ENCODE data around the gene ERBB4. TPM values are rescaled to one million over a fixed set of nuclear protein-coding genes. Genes with fewer than 3 reads are reported as not detected.

The ERBB4 gene
- total RNA-seq, 1 donor from 2014 or later, result 9.2 TPM

DNA sequence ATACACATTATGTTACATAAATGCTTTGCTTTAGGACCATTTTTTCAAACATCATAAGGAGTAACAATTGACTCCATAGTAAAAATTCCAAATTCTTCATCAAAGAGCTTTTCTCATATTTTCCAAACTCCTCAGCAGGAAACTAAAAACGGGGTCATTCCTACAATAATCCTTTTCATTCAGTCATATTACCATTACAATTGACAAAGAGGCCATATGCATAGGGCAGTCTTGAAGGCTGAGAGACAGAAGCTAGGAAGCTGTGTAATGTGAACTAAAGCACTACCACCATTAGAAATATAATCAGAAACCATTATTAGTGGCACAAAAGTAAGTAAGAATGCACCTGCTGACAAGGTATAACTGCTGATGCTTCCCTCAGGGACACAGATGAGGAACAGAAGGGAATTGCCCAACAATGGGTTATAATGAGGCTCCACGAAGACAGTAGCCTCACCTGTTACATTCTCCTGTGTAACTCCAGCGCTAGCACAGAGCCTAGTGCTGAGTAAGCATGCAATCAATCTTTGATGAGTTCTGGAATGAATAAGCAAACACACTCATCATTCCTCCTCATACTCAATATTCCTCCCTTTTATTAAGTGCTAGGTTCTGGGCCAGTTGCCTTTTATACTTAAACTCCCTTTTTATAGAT, 1039.9 kb downstream of the ERBB4 start:
- Mint-ChIP-seq H3K4me3 (no peak overlapping the region), H3K27me3 (ENCODE audit: low read depth) (no peaks in the 10 kb centered on the region), H3K4me1 (no peaks in the 10 kb centered on the region), H3K9me3 (peaks cover 1% of the 10 kb centered on the region), H3K27ac (no peak overlapping the region), H3K36me3 (peaks cover 3% of the 10 kb centered on the region)
- TF ChIP-seq CTCF (IDR thresholded peaks at IDR 0.05; ENCODE audit: unreplicated experiment), result no peak
- DNase-seq (ENCODE audit: low spot score in 2 of 2, unreplicated experiment in 2 of 2), result no peak

DNA sequence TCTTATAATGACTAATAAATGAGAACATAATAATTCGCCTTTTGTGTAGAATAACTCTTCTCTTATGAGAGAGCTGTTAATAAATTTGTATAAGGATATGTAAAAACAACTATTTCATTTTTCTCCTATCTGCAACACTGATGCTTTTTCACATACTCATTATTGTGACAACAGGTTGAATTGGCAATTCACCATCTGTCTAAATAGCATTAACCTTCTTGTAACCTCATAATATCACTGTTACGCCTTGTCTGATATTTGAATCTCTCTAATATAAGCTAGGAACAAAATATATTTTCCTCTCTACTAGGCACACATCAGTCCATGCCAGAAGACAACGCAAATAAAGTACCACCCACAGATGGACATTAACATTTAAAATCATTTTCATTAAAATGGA, 1043.3 kb downstream of the ERBB4 start:
- no peaks in the 10 kb centered on the region for H3K27me3 Mint-ChIP-seq (ENCODE audit: low read depth)
- H3K36me3 Mint-ChIP-seq, result no peaks in the 10 kb centered on the region
- TF ChIP-seq CTCF (IDR thresholded peaks at IDR 0.05; ENCODE audit: unreplicated experiment), result no peak
- DNase-seq (ENCODE audit: low spot score in 2 of 2, unreplicated experiment in 2 of 2), result no peak
- H3K9me3 Mint-ChIP-seq, result peaks cover 8% of the 10 kb centered on the region
- H3K27ac Mint-ChIP-seq, result no peak overlapping the region
- H3K4me3 Mint-ChIP-seq, result no peak overlapping the region
- no peaks in the 10 kb centered on the region for H3K4me1 Mint-ChIP-seq

DNA sequence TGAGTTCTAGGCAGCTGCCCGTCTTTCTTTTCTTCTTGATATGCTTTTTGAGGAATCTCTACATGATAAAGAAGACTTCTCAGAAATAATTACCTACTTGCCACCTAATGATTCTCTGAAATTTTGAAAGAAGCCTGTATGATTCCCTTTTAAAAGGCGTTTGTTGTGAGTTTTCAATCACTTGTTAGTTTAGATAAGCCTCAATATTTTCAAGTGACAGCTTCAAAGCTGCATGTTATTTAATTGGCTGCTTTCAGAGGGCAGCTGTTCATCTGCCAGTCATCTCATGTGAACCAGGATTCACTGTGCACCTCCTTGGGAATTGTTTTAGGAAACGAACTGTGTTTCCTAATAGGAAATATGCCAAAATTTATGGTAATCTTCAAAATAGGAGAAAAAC, 1044.1 kb downstream of the ERBB4 start:
- Mint-ChIP-seq H3K36me3 (no peaks in the 10 kb centered on the region), H3K27me3 (ENCODE audit: low read depth) (no peaks in the 10 kb centered on the region), H3K27ac (no peak overlapping the region), H3K9me3 (peaks cover 8% of the 10 kb centered on the region), H3K4me3 (no peak overlapping the region), H3K4me1 (no peaks in the 10 kb centered on the region)
- TF ChIP-seq CTCF (IDR thresholded peaks at IDR 0.05; ENCODE audit: unreplicated experiment), result no peak
- DNase-seq (ENCODE audit: low spot score in 2 of 2, unreplicated experiment in 2 of 2), result no peak

GRCh38 chr2:211494085-211494484, 1044.5 kb downstream of the ERBB4 start:
- no peaks in the 10 kb centered on the region for H3K27me3 Mint-ChIP-seq (ENCODE audit: low read depth)
- no peak for TF ChIP-seq CTCF (IDR thresholded peaks at IDR 0.05; ENCODE audit: unreplicated experiment)
- no peak overlapping the region for H3K4me3 Mint-ChIP-seq
- no peak for DNase-seq (ENCODE audit: low spot score in 2 of 2, unreplicated experiment in 2 of 2)
- no peaks in the 10 kb centered on the region for H3K4me1 Mint-ChIP-seq
- peaks cover 8% of the 10 kb centered on the region for H3K9me3 Mint-ChIP-seq
- H3K27ac Mint-ChIP-seq, result no peak overlapping the region
- no peaks in the 10 kb centered on the region for H3K36me3 Mint-ChIP-seq

- Mint-ChIP-seq H3K9me3 (peaks cover 8% of the 10 kb centered on the region), H3K4me3 (no peak overlapping the region), H3K36me3 (no peaks in the 10 kb centered on the region), H3K27me3 (ENCODE audit: low read depth) (no peaks in the 10 kb centered on the region), H3K4me1 (no peaks in the 10 kb centered on the region), H3K27ac (no peak overlapping the region)
- no peak for DNase-seq (ENCODE audit: low spot score in 2 of 2, unreplicated experiment in 2 of 2)
- no peak for TF ChIP-seq CTCF (IDR thresholded peaks at IDR 0.05; ENCODE audit: unreplicated experiment)
Observed at GRCh38 chr2:211487733-211488132, 1050.9 kb downstream of the ERBB4 start.
